Measurements from ENCODE around the gene NAA16. TPM values are rescaled to one million over a fixed set of nuclear protein-coding genes. Genes with fewer than 3 reads are reported as not detected.

NAA16 gene
- total RNA-seq, 2 donors from 2014 or later = 38.3 to 41.5 TPM

Other genes starting within 250 kb of the NAA16 start
- gene WBP4, start 249.8 kb upstream of the NAA16 start, total RNA-seq = 1 to 10 TPM; 4.4 to 5.3 TPM
- gene KBTBD6, start 178.5 kb upstream of the NAA16 start, total RNA-seq = 1 to 10 TPM; 4.7 to 4.9 TPM
- 1 to 10 TPM; 2.7 to 3.0 TPM for gene KBTBD7, start 116.7 kb upstream of the NAA16 start, total RNA-seq
- gene MTRF1, start 47.7 kb upstream of the NAA16 start, total RNA-seq = 10 to 100 TPM; 13.8 to 17.7 TPM
- gene RGCC, start 146.3 kb downstream of the NAA16 start, total RNA-seq = 100 to 1,000 TPM; 283 to 548 TPM

Data from T-helper 17 cell (primary cell).